GM13977 (cell line): Measurements from ENCODE around the gene UNC13B.
"Not testable (repeated sequence)": the region's sequence is repeated elsewhere in the genome, so short reads cannot be mapped to it uniquely, and the experiment has no call there.

Source experiments
- DNase-seq: peaks from one replicate; pipeline ENCODE4 v3.0.0; 2012; ENCODE audit warnings: low spot score
- in situ Hi-C: fragments of 300-500 bp; cut with MboI; formaldehyde crosslinking; loops from one replicate; pipeline ENCODE4 v1.12.0; 2022; ENCODE audit warnings: low sequenced_read_pairs, low pct_unique_long_range_greater_than_20kb, mixed read lengths, inconsistent platforms; ENCODE audit not compliant: unreplicated experiment
- TF ChIP-seq, protein P1 (sequence below): IDR thresholded peaks from 2 replicates; pipeline ENCODE4 v1.5.1; 2012; ENCODE audit warnings: mild to moderate bottlenecking, control low read depth; ENCODE audit not compliant: insufficient read depth; ENCODE audit errors: extremely low read depth, missing control alignments

The UNC13B gene

GRCh38 chr9:35407846-35408245 lies 246.0 kb downstream of the UNC13B start:
- TF ChIP-seq, protein P1, sequence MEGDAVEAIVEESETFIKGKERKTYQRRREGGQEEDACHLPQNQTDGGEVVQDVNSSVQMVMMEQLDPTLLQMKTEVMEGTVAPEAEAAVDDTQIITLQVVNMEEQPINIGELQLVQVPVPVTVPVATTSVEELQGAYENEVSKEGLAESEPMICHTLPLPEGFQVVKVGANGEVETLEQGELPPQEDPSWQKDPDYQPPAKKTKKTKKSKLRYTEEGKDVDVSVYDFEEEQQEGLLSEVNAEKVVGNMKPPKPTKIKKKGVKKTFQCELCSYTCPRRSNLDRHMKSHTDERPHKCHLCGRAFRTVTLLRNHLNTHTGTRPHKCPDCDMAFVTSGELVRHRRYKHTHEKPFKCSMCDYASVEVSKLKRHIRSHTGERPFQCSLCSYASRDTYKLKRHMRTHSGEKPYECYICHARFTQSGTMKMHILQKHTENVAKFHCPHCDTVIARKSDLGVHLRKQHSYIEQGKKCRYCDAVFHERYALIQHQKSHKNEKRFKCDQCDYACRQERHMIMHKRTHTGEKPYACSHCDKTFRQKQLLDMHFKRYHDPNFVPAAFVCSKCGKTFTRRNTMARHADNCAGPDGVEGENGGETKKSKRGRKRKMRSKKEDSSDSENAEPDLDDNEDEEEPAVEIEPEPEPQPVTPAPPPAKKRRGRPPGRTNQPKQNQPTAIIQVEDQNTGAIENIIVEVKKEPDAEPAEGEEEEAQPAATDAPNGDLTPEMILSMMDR: no peak
- in situ Hi-C loops: no loop called here
- no peak for DNase-seq

DNA sequence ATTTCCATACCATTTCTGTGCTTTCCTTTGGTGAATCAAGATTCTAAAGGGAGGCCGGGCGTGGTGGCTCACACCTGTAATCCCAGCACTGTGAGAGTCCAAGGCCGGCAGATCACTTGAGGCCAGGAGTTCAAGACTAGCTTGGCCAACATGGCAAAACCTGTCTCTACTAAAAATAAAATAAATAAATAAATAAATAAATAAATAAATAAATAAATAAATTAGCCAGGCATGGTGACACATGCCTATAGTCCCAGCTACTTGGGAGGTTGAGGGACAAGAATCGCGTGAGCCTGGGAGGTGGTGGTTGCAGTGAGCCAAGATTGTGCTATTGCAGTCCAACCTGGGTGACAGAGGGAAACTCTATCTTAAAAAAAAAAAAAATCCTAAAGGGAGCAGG lies 247.6 kb downstream of the UNC13B start:
- DNase-seq, in situ Hi-C loops: not testable (repeated sequence)

GRCh38 chr9:35414889-35415288 lies 253.1 kb downstream of the UNC13B start:
- no peak for DNase-seq
- in situ Hi-C loops: no loop called here
- TF ChIP-seq, protein P1: no peak

- TF ChIP-seq, protein P1: no peak
- DNase-seq: no peak
- in situ Hi-C loops: no loop called here
Measured at GRCh38 chr9:35415402-35416097, 253.7 kb downstream of the UNC13B start.

DNA sequence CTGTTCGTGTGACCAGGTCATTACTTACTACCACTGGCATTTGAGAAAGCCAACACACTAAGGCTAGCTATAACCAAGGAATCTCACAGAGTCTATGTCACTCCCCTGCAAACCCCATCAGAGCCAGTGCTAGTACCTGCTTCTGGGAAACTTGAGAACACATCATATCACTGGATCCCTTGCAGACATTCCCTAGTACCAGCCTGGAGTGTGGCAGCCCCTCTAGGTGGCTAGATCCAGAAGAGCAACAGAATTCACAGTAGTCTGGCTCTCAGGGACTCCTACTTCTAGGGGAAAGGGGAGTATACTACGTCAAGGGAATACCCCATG lies 254.3 kb downstream of the UNC13B start:
- in situ Hi-C loops: no loop called here
- TF ChIP-seq, protein P1: no peak
- no peak for DNase-seq

DNA sequence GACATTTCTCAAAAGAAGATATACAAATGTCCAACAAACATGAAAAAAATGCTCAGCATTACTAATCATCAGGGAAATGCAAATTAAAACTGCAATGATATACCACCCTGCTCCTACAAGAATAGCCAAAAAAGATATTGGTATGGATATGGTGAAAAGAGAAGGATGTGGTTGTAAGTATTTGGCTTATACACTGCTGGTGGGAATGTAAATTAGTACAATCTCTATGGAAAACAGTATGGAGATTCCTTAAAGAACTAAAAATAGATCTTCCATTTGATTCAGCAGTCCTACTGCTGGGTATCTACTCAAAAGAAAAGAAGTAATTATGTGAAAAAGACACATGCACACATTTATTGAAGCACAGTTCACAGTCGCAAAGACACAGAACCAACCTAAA lies 260.5 kb downstream of the UNC13B start:
- DNase-seq: no peak
- TF ChIP-seq, protein P1: no peak
- in situ Hi-C loops: no loop called here

- DNase-seq: no peak
- in situ Hi-C loops: no loop called here
- TF ChIP-seq, protein P1: no peak
Measured at GRCh38 chr9:35422753-35423152, 260.9 kb downstream of the UNC13B start.
